ENCODE data around the gene CACNA1C.

- TF ChIP-seq TAF1 (IDR thresholded peaks at IDR 0.05; ENCODE audit: low read depth, low read length) (no peak), POLR2A (IDR thresholded peaks at IDR 0.05; ENCODE audit: low read depth, low read length) (no peak), SPI1 (IDR thresholded peaks at IDR 0.05; ENCODE audit: low read depth, low read length) (no peak), POLR2AphosphoS5 (IDR thresholded peaks at IDR 0.05; ENCODE audit: low read depth, low read length) (no peak), POU2F2 (IDR thresholded peaks at IDR 0.05; ENCODE audit: low read depth, low read length) (no peak)
Measured at GRCh38 chr12:2262449-2262848, 209.7 kb downstream of the CACNA1C start.

Data from GM12891 (cell line).